ENCODE measurements around the gene SHANK1.

DNA sequence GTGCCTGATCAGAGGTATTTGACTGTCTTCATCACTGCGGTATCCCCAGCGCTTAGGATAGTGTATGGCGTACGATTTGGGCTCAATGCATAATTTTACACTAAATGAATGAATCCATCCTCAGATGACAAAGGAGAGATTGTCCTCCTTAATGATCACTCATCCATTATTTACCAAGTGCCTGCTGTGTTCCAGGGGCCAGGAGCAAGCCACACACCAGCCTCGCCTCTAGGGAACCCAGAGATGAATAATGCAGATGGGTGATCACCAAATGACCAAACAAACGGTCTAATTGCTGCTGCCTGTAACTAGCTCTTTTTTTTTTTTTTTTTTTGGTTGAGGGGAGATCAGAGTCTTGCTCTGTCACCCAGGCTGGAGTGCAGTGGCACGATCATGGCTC lies 44.8 kb upstream of the SHANK1 start:
- TF ChIP-seq, protein P1, sequence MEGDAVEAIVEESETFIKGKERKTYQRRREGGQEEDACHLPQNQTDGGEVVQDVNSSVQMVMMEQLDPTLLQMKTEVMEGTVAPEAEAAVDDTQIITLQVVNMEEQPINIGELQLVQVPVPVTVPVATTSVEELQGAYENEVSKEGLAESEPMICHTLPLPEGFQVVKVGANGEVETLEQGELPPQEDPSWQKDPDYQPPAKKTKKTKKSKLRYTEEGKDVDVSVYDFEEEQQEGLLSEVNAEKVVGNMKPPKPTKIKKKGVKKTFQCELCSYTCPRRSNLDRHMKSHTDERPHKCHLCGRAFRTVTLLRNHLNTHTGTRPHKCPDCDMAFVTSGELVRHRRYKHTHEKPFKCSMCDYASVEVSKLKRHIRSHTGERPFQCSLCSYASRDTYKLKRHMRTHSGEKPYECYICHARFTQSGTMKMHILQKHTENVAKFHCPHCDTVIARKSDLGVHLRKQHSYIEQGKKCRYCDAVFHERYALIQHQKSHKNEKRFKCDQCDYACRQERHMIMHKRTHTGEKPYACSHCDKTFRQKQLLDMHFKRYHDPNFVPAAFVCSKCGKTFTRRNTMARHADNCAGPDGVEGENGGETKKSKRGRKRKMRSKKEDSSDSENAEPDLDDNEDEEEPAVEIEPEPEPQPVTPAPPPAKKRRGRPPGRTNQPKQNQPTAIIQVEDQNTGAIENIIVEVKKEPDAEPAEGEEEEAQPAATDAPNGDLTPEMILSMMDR (IDR thresholded peaks at IDR 0.05), result no peak
- TF ChIP-seq POLR2A (IDR thresholded peaks at IDR 0.05), result no peak
